IPS-NIHi7 (cell line): ENCODE data around the gene PMM2.
"Not testable (repeated sequence)": the region's sequence is repeated elsewhere in the genome, so short reads cannot be mapped to it uniquely, and the experiment has no call there.

Source experiments
- DNase-seq: peaks from one replicate; pipeline ENCODE4 v3.0.0; 2012; ENCODE audit warnings: mixed read lengths; ENCODE audit errors: extremely low spot score

PMM2 gene

DNA sequence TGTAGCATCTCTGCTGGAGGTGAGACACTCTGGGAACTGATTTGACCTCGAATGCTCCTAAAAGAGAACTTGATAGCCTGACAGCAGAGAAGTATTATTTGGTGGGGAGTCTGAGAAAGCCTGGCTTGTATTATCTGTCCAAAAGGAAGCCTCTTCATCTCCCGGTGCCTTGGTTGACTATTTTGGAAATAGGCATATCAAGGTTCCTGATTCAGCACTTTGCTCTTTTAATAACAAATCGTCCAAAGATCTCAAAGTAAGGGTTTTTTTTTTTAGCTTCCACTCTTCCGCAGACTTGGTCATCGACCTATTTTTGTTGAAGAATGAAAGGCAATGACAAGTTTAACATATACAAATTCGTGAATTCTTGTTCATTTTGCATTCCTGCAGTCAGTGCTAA, 15.0 kb upstream of the PMM2 start:
- DNase-seq = no peak

DNA sequence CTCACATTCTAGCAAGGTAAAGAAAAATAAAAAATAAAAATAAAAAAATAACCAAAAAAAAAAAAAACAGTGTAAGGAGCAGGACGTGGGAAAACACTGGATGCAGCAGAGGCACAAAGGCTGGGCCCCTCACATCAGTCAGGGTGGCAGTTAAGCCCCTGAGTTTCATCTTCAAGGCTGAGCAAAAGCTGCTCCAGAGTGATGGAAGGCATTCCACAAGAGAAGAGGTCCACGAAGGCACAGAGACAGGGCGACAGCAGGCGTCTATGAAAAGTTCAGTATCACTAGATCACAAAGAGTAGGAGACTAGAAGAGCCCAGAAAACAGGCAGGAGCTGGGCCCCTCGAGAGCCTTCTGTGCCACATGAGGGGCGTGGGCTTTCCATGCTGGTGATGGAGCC, 12.2 kb upstream of the PMM2 start:
- no peak for DNase-seq

DNA sequence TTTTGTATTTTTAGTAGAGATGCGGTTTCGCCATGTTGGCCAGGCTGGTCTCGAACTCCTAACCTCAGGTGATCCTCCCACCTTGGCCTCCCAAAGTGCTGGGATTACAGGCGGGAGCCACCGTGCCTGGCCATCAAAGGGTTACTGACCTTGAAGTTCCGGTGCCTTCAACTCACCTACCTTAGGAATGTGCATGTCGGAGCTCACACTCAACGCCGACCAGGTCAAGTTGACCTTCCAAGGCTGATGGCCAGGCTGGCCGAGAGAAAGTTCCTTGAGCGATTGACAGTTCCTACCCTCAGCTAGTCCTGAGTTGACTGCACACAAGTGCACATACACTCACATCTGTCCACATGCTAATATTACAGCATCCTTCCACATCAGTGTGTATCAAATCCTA, 11.3 kb upstream of the PMM2 start:
- DNase-seq = not testable (repeated sequence)

DNA sequence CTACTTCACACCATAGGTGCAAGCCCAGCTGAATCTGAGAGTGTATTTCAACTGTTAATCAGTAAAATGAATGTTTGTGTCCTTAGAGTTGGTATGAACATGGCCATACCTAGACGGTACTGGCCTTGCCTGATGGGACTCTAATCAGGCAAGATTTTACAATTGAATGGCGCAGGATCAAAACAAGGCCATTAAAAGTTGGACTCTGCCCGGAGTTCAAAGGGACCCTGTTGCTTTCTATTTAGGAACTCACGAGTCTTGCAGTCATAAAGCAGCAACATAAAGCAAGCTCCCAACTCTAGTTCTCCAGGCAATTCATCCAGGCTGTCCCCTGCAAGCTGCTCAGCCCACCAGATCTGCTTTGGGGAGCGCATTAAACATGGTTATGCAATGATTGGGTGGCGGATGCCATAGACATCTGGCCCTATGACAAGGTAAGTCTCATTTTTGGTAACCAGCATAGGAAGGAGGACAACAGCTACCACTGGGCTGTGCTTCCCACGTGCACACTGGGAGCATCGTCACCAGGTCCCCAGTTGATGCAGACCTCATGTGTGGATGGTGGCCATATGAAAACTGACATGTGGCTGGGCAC, 9.0 kb upstream of the PMM2 start:
- DNase-seq = no peak

DNA sequence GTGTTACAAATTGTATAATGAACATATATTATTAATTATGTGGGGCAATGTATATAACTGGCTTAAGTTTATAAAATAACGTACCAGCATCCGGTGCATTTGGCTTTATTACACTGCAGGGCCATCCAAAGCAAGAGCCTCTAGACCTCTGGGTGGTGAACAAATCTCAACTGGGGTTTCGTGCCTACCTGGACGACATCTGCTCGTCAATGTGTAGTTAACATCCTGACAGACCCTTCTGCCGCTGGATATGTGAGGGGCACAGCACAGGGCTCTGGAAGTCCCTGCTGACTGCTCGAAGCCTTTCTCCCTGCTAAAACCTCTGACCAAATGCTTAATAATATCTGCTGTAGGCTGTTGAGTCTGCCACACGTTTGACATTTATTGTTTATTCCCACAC, 2.5 kb upstream of the PMM2 start:
- no peak for DNase-seq

DNA sequence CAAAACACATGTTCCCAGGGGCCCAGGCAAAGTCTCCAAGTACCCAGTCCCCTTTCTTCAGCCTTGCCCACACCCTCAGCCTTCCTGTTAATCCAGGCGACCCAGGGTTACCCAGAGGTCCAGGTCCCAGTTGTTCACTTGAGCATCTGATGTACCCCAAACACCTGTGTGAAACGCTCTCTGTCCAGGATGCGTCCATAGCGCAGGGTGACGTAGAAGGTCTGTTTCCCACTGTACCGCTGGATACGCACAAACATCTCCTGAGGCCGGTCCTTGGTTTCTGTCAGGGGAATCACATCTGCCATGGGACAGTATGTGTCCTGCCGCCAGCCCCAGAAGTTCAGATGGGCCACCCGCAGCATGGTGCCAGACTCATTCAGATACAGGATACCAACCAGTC, 1.8 kb upstream of the PMM2 start:
- DNase-seq = no peak

DNA sequence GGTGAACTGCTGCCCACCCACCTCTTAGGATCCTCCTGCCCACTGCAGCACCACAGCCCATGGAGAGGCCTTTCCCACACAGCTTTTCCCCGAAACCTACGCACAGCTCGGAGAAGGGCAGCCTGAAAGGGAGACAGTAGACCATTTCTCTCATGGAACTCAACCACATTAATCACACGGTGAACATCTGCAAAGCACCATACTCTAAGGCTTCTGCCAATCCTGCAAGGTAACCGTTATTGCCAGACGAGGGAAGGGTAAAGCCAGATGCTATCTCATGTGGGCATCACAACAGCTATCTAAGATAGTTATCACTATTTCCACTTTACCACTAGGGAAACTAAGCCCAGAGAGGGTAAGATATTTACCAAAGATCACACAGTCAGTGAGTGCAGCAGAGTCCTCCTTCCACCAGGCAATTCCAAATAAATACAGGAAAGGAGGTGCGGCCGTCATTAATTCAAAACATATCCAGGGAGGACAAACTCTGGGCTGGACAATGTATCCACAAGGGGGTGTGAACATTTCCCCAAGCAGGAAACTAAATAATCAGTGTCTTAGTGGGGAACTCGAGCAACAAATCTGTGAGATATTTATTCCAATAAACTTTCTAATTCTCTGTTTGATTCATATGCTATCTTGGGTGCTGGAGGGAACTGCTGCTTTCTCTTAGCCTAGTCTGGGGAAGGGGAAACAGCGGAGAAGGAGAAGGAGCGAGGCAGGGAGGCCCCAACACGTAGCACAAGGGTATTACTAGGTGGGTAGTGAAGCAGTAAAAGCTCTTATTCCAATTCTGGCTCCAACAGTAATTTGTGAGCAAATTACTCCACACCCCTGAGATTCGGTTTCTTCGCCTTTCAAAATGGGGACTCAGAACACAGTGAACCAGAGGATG, 923 bp upstream of the PMM2 start:
- no peak for DNase-seq

DNA sequence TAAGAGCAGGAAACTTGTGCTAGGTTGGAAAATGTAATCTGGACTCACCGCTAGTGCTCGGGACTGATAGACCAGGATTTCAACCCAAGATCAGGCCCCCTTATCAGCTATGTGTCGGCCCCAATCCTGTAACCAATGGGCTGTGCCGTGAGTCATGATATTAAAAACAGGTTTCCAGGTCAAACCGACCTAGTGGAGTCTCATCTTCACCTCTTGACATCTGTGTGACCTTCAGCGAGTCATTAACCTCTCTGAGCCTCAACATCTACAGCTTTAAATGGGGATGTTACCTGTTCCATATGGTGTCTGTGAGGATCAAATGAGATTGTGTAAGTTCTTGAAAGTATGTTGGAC, 512 bp downstream of the PMM2 start:
- DNase-seq = no peak

DNA sequence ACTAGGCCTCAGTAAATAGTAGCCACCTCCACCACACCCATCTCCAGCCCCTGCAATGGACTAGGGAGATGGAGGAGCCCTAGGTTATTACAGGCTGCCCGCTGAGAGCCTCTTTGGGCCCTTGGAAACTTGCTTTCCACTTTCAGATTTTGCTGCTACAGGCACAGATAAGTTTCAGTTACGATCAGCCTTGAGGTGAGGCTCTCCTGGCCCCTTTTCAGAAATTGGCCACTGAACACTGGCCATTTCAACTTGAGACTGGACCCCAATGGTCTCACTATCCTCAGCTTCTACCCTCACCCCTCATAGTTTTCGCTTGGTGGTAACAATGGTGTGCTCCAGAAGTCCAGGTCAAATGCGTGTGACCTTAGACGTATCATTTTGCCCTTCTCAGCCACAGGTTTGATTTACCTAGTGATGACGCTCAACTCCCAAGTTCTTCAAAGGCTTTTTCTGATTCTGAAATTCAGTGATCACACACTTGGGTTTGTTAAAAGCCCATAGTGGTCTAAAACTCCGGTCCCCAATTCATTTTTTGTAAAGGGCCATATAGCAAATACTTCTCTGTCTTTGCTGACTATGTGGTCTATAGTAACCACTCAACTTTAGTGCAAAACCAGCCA, 1.0 kb downstream of the PMM2 start:
- DNase-seq = no peak

DNA sequence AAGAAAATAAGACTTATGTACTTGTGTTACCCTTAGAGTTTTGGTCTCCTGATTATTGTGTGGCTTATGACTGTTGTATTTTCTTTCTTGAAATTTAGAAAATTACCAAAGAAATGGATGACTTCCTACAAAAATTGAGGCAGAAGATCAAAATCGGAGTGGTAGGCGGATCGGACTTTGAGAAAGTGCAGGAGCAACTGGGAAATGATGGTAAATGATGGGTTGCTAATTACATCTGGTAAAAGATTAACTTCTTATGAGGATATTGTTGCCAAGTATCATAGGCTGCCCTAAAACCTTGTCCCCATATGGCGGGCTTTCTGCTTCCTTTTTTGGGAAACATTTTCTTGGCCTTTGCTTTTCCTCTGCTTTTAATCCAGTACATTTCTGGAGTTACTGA, 4.1 kb downstream of the PMM2 start:
- no peak for DNase-seq

DNA sequence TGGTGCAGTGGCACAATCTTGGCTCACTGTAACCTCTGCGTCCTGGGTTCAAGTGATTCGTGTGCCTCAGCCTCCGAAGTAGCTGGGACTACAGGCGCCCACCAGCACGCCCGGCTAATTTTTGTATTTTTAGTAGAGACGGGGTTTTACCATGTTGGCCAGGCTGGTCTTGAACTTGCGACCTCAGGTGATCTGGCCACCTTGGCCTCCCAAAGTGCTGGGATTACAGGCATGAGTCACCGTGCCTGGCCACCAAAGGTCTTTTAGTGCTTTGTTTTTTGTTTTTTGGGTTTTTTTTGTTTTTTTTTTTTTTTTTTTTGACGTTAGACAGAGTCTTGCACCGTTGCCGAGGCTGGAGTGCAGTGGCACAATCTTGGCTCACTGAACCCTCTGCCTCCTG, 6.1 kb downstream of the PMM2 start:
- not testable (repeated sequence) for DNase-seq

DNA sequence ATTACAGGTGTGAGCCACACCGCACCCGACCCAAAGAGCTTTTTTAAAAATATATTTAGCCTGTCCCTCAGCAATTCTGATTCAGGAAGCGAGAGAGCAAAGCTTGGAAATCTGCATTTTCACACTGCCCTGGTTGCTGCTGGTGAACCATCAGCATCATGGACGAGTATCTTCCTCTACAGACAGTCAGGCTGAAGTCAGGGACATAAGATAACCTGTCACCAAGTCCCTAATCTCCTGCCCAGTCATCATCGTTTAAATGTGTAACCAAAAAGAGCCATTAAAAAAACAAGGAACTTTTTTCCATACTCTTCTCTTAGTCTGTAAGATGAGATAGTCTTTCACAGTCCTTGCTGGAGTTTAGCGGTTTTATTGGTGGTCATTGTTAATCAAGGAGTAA, 6.7 kb downstream of the PMM2 start:
- DNase-seq = no peak

DNA sequence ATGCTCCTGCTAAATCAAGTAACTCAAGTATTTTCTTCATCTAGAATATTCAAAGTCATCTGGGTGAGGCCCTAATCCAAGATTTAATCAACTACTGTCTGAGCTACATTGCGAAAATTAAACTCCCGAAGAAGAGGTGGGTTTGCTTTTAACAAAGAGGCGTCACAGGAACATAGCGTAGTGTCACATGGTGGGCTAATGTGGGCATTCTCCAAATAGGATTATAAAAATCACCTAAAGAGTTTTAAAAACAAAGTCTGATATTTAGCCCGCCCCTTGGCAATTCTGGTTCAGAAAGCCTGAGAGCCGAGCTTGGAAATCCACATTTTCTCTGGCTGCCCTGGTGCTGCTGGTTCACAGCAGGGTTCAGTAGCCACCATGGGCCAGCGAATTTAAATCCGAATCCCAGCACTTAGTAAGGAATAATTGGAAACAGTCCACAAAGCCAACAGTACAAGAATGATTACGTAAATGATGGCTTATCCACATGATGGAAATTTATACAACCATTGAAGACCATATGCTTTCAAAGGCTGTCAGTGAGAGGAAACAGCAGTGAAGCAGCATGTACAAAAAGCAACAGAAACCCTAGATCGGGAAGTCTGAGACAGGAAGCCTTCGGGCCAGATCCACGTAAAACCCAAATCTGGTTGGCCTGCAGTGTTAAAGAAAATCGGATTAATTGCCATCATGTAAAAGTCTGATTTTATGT, 8.8 kb downstream of the PMM2 start:
- DNase-seq = no peak

DNA sequence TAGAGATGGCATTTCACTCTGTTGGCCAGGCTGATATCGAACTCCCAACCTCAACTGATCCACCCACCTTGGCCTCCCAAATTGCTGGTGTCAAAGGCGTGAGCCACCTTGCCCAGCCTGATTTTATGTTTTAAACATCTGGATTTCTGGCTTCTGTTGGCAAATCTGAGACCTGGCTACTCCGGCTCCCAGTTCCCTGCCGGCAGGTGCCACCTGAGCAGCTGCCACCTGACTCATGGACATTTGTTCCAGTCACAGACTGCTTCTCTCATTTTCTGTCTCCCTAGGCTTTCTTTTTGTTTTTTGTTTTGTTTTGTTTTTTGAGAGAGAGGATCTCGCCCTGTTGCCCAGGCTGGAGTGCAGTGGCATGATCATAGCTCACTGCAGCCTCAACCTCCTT, 9.6 kb downstream of the PMM2 start:
- no peak for DNase-seq

DNA sequence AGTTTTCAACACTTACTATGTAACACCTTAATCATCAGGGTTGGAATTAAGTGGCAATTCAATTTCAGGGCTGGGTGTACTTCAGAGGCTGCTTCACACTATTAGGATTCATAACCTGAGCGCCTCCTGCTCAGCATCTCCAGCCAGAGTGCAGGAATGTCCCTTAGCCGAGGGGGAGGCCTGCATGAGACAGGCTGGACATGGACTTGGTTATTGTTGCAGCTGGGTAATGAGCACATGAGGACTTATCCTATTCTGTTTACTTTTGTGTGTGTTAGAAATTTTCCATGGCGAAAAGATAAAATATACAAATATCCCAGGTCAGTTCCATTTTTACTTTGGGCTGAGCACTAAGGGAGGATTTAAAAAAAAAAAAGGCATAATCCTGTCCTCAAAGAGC, 10.4 kb downstream of the PMM2 start:
- DNase-seq = no peak

DNA sequence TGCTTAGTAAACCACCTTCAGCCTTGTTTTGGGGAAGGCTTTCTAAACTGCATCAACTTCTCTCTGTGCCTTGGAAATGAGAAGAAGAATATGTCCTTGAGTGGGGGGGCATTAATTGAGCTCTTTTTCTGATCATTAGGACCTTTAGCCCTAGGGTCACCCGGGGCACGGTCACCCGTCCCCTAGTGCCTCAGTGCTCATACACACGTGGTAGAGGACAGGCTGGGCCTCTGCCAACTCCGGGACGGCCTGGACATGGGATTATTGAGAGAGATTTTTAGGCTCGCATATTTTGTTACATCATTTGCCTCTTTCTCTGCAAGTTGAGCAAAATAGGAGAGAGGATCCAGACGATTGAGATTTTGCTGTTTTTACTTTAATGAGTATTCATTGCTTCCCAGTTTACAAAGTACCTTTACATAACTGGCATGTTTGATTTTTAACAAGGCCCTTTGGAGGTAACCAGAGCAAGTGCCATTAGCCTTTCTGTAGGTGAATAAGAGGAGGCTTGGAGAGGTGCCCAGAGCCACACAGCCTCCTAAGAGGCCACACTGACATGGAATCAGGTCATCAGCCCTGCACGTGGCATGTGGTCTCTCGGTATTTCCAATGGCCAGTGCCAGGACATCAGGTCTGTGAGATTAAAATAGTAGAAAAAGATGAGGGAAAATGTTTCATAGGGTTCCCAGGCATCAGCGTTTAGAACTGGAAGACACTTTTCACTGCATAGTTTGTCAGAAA, 11.1 kb downstream of the PMM2 start:
- DNase-seq = no peak

DNA sequence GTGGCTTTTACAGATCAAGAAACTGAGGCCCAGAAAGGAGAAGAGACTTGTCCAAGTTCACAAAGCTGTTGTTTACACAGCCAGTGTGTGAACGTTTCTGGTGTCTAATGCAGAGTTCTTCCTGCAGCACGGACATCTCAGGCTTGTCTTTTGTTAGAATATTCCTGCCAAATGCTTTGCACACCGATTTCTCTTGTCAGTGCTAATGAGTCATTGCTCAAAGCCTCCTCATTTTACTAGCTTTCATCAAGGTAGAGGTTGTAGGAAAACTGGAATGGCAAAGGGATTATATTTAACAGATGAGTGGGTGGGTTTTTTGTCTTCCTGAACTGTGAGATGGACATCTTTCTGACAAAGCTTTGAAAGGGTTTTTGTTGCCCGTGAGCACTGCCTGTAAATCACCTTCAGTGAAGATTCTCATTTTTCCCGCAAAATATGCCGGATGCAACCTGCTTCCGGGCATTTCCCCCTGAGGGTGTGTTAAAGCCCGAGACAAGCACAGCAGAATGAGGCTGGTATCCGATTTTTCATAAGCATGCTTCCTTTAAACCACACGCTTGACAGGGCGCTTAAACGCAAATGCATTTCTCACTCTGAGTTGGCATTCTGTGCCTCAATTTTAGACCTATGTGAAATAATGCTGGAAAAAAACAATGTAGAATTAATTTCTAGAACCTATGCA, 14.7 kb downstream of the PMM2 start:
- no peak for DNase-seq

DNA sequence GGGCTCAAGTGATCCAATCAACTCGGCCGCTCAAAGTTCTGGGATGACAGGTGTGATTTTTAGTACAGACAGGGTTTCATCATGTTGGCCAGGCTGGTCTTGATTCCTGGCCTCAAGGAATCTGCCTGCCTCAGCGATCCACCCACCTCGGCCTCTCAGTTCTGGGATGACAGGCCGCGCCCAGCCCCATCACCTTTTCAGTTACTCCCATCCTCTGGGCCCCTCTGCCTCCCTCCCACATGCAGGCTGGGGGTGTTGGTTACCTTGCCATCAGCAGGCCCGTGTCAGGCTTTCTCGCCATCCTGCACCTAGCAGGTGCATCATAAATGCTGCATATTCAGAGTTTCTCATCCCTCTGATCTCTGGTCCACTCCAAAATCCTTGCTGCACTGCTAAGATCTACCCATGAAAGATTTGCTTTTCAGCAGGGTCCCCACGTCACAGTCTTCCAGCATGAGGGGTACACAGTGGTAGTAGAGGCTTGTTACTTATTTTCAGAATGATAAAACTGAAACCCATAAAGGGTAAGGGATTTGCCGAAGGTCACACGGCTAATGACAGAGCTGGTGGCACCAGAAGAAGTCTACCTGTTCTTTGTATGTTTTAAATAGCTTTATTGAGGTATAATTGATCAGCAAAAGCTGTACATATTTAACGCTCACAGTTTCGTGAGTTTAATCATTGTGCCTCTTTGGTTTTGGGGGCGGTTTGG, 16.6 kb downstream of the PMM2 start:
- DNase-seq = no peak

DNA sequence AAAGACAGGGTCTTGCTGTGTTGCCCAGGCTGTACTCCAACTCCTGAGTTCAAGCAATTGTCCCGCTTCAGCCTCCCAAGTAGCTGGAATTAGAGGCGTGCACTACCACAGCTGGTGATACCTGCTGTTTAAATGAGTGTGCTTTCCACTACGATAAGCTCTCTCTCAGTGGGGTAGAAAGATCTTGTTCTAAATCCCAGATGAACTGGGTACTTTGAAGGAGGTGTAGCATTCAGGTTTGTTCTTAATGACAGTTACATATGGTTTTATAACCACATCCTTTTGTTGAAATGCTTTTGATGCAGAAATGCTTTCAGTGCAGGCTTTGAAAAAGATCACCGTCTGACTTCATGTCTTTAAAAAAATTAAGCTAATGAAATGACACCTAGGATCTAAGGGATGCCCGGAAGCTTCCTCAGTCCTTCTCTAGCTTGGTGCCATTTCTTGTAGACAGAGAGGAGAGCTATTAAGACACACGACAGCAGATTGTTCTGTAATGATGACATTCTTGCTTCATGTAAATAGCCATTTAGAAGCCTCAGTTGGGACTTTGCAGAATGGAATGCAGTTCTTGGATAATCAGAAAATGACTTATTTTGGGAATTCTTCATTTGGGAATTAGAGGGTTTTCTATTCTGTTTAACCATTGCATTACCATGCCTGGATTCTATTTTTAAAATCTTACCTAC, 19.5 kb downstream of the PMM2 start:
- no peak for DNase-seq
